MM.1S (cell line): ENCODE data around the gene CADM3.

Experiments
- EZH2 ChIP-seq: fragments of 300-600 bp; sonication (generic); optimal IDR thresholded peaks from 2 replicates; pipeline ENCODE3; 2017; ENCODE audit warnings: low read depth, mild to moderate bottlenecking, antibody characterized with exemption, low read length, mixed read lengths
- EZH2phosphoT487 ChIP-seq: fragments of 300-600 bp; sonication (generic); IDR thresholded peaks from 2 replicates; pipeline ENCODE4 v1.6.1; 2018; ENCODE audit warnings: antibody characterized with exemption, low read length
- TF ChIP-seq, protein P1 (sequence below): fragments of 300-600 bp; sonication (generic); IDR thresholded peaks from 2 replicates; pipeline ENCODE4 v1.5.1; 2016; ENCODE audit warnings: antibody characterized with exemption, low read length, mixed read lengths

DNA sequence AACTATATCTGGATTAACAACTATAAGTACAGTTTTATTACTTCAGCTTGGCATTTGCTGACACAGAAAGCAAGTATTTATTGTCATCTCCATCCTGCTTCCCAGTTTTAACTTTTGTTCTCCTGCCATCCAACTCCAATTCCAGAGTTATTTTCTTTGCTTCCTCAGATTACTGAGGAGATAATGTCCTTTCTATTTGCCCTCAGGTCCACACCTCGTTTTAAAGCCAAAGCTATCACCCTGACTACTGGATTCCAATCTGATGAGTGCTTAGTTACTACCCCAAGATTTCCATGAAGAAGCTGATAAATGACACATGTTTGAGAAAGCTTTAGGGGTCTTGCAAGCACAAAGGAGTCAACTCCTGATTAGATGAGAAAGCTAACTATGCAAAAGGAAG, 58.5 kb downstream of the CADM3 start:
- TF ChIP-seq, protein P1, sequence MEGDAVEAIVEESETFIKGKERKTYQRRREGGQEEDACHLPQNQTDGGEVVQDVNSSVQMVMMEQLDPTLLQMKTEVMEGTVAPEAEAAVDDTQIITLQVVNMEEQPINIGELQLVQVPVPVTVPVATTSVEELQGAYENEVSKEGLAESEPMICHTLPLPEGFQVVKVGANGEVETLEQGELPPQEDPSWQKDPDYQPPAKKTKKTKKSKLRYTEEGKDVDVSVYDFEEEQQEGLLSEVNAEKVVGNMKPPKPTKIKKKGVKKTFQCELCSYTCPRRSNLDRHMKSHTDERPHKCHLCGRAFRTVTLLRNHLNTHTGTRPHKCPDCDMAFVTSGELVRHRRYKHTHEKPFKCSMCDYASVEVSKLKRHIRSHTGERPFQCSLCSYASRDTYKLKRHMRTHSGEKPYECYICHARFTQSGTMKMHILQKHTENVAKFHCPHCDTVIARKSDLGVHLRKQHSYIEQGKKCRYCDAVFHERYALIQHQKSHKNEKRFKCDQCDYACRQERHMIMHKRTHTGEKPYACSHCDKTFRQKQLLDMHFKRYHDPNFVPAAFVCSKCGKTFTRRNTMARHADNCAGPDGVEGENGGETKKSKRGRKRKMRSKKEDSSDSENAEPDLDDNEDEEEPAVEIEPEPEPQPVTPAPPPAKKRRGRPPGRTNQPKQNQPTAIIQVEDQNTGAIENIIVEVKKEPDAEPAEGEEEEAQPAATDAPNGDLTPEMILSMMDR: no peak
- TF ChIP-seq EZH2 (no peak), EZH2phosphoT487 (no peak)
